ENCODE measurements around the gene RMND1.

RMND1 gene

DNA sequence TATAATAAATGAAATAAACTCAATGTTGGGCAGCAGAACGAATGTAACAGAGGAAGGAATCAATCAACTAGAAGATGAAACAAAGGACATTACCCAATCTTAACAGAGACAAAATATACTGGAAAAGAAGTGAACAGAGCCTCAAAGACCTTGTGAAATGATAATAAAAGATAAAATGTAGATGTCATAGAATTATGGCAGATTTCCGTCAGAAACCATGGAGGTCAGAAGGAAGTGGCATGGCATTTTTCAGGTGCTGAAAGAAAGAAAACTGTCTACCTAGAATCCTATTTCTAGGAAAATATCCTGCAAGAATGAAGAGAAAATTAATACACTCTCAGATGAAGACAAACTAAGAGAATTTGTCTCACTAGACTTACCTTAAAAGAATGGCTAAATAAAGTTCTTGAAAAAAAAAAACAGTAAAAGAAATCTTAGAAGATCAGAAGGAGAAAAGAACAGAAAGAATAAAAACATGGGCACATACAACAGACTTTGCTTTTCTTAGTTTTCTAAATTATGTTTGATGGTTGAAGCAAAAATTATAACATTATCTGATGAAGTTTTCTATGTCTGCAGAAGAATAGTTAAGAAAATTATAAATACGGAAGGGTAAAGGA is 37.2 kb downstream of the RMND1 start:
- H3K36me3 Mint-ChIP-seq (ENCODE audit: low read depth): peaks cover 47% of the 10 kb centered on the region

DNA sequence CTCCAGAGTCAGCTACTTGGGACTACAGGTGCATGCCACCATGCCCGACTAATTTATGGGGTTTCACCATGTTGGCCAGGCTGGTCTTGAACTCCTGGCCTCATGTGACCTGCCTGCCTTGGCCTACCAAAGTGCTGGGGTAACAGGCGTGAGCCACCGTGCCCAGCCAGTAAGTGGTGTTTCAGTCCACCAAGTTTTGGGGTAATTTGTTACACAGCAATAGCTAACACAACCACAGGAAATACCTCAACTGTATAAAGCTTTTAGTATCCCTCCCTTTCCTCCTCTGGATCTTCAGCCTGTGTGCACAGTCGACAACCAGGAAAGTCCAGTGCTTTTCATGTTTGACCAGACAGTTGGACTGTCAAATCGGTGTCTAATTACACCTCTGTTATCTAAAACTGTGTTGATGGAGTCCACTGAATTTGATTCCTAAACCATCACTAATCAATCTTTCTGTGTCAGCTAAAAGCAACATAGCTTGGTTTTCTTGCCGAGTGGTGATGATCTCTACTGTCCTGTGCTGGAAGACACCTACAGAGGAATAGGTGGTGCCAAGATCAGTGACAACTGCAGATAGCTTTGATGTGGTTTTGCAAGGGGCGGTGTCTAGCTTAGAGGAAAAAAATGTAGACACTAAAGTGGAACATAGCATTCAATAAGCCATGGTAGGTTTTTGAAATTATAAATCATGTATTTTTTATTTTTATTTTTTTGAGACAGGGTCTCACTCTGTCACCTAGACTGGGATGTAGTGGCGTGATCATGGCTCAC is 38.4 kb downstream of the RMND1 start:
- H3K27ac Mint-ChIP-seq: peak overlapping the region; percentile 72
- peaks cover 52% of the 10 kb centered on the region for H3K36me3 Mint-ChIP-seq (ENCODE audit: low read depth)
- H3K4me3 Mint-ChIP-seq: no peak overlapping the region
- peaks cover 16% of the 10 kb centered on the region for H3K4me1 Mint-ChIP-seq (ENCODE audit: low read depth)
- peaks cover 22% of the 10 kb centered on the region for H3K9me3 Mint-ChIP-seq
- no peaks in the 10 kb centered on the region for H3K27me3 Mint-ChIP-seq (ENCODE audit: low read depth)

More for the DNA sequence above, 37.2 kb downstream of the RMND1 start:
- peaks cover 22% of the 10 kb centered on the region for H3K9me3 Mint-ChIP-seq
- H3K27ac Mint-ChIP-seq: peak overlapping the region; percentile 49
- H3K4me3 Mint-ChIP-seq: no peak overlapping the region
- H3K27me3 Mint-ChIP-seq (ENCODE audit: low read depth): no peaks in the 10 kb centered on the region
- H3K4me1 Mint-ChIP-seq (ENCODE audit: low read depth): peaks cover 16% of the 10 kb centered on the region

DNA sequence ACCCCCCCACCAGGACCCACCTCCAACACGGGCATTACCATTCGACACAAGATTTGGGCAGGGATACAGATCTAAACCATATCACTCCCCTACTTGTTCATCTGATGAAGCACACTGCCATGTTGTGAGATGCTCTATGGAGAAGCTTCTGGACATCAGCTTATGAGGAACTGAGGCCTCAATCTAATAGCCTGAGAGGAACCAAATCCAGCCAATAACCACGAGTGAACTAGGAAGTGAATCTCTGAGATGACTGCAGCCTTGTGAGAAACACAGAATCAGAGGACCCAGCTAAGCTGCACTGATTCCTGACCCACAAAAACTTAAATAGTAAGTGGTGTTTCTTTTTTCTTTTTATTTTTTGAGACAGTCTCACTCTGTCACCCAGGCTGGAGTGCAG is 39.0 kb downstream of the RMND1 start:
- H3K36me3 Mint-ChIP-seq (ENCODE audit: low read depth): peaks cover 50% of the 10 kb centered on the region
- H3K4me1 Mint-ChIP-seq (ENCODE audit: low read depth): peaks cover 16% of the 10 kb centered on the region
- H3K27me3 Mint-ChIP-seq (ENCODE audit: low read depth): no peaks in the 10 kb centered on the region
- peak overlapping the region; percentile 21 for H3K27ac Mint-ChIP-seq
- H3K4me3 Mint-ChIP-seq: no peak overlapping the region
- H3K9me3 Mint-ChIP-seq: peaks cover 22% of the 10 kb centered on the region

DNA sequence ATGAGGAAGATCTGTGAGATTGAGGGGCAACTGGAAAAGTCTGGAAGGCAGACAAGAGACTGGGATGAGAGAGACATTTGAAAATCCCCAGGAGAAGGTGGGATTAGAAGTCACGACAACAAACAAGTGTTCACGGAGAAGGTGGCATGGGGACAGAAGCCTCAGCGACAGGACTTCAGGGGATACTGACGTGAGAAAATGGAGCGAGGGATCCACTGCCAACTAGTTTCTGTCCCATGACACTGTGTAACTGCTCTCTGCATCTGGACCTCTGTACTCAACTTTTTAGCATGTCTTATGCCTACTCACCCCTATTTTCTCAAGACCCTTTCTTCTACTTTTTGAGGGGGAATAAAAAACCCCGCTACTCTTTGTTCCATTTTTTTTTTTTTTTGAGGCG is 42.2 kb downstream of the RMND1 start:
- H3K36me3 Mint-ChIP-seq (ENCODE audit: low read depth): peaks cover 36% of the 10 kb centered on the region
- H3K27ac Mint-ChIP-seq: no peak overlapping the region
- no peak overlapping the region for H3K4me3 Mint-ChIP-seq
- H3K4me1 Mint-ChIP-seq (ENCODE audit: low read depth): peaks cover 18% of the 10 kb centered on the region
- H3K27me3 Mint-ChIP-seq (ENCODE audit: low read depth): no peaks in the 10 kb centered on the region
- H3K9me3 Mint-ChIP-seq: peaks cover 16% of the 10 kb centered on the region

DNA sequence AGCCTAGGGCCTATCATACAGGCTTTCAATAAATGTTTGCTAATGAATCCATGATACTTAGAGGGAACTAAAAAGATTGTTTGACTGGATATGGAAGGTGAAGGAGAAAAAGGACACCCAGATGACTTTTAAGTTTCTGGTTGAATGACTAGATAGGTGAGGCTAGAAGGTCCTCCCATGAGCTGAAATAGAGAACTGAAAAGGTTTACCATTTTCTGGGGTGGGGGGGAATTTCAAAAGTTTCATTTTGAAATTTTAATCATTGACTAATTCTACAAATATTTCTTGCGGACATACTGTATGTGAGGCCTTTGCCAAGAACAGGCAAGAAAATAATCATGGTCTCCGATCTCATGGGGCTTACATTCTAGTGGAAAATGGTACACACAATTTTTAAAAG is 42.7 kb downstream of the RMND1 start:
- Mint-ChIP-seq H3K4me1 (ENCODE audit: low read depth) (peaks cover 14% of the 10 kb centered on the region), H3K9me3 (peaks cover 12% of the 10 kb centered on the region), H3K36me3 (ENCODE audit: low read depth) (peaks cover 32% of the 10 kb centered on the region), H3K27me3 (ENCODE audit: low read depth) (no peaks in the 10 kb centered on the region), H3K27ac (no peak overlapping the region), H3K4me3 (no peak overlapping the region)

DNA sequence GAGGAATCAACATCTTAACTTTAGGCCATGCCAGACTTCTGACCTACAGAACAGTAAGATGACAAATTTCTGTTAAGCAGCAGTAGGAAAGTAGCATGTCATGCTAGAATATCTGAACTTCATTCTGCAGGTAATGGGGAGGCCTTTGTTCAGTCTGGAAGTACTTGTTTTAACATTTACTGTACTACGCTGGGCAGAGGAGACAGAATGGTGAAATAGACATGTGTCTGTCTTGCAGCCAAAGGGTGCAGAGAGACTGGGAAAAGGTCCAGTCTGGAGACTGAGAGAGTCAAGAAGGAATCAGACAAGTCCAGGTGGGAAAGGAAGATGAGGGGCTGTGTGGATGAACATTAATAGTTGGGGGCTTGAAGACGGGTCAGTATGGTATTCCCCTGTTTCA is 43.1 kb downstream of the RMND1 start:
- Mint-ChIP-seq H3K4me3 (no peak overlapping the region), H3K27me3 (ENCODE audit: low read depth) (no peaks in the 10 kb centered on the region), H3K27ac (no peak overlapping the region), H3K36me3 (ENCODE audit: low read depth) (peaks cover 30% of the 10 kb centered on the region), H3K4me1 (ENCODE audit: low read depth) (peaks cover 11% of the 10 kb centered on the region), H3K9me3 (peaks cover 11% of the 10 kb centered on the region)

DNA sequence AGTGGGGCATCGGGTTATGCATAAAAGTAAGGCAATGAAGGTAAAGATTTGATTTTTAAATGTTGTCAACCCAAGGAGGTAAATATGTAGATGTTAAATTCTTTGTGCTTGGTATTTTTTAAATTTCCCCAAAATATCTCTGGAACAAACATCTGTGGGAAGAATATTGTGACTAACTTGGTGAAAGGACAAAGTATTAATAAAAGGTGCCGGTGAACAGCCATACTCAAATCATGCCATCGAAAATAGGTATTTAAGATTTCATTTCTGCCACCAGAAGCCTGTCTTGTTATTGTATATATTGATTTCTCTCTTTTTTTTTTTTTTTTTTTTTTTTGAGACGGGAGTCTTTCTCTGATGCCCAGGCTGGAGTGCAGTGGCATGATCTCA is 48.0 kb downstream of the RMND1 start:
- H3K27ac Mint-ChIP-seq: no peak overlapping the region
- no peaks in the 10 kb centered on the region for H3K9me3 Mint-ChIP-seq
- peaks cover 21% of the 10 kb centered on the region for H3K4me1 Mint-ChIP-seq (ENCODE audit: low read depth)

DNA sequence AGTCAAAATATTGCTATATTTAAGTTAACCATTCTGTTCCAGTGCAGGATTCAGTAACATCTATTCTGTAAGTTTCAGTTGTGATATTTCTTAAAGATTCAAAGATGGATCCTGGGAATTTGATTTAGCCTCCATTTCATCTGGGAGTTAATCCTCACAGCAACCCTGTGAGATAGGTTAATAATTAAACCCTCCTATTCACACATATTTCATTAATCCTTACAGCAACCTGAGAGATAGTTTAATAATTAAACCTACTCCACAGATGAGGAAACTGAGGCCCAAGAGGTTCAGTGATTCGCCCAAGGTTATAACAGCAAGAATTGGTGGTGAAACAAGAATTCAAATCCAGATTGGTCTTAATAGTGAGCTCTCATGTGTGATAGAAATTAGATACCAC is 49.7 kb downstream of the RMND1 start:
- no peaks in the 10 kb centered on the region for H3K27me3 Mint-ChIP-seq (ENCODE audit: low read depth)
- peaks cover 31% of the 10 kb centered on the region for H3K4me1 Mint-ChIP-seq (ENCODE audit: low read depth)
- no peak overlapping the region for H3K4me3 Mint-ChIP-seq
- no peaks in the 10 kb centered on the region for H3K9me3 Mint-ChIP-seq
- H3K36me3 Mint-ChIP-seq (ENCODE audit: low read depth): peaks cover 18% of the 10 kb centered on the region
- H3K27ac Mint-ChIP-seq: no peak overlapping the region

More for the DNA sequence above, 48.0 kb downstream of the RMND1 start:
- Mint-ChIP-seq H3K27me3 (ENCODE audit: low read depth) (no peaks in the 10 kb centered on the region), H3K36me3 (ENCODE audit: low read depth) (peaks cover 18% of the 10 kb centered on the region), H3K4me3 (no peak overlapping the region)

DNA sequence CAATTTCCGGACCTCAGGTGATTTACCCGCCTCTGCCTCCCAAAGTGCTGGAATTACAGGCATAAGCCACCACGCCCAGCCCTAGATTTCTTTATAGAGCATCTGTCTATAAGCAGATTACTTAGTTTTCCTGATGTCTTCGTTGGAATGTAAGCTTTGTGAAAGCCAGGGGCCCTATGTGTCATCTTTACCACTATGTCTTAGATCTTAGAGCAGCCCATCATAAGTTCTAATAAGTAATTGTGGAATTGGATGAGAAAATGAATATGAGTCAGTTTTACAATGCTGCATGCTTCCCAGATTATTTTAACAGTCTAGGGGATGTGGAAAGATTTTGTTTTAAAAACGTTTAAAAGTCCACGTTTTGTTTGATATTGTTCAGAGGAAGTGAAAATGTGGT is 51.5 kb downstream of the RMND1 start:
- Mint-ChIP-seq H3K36me3 (ENCODE audit: low read depth) (peaks cover 21% of the 10 kb centered on the region), H3K9me3 (no peaks in the 10 kb centered on the region), H3K27ac (no peak overlapping the region), H3K4me3 (no peak overlapping the region), H3K4me1 (ENCODE audit: low read depth) (peaks cover 36% of the 10 kb centered on the region), H3K27me3 (ENCODE audit: low read depth) (no peaks in the 10 kb centered on the region)

DNA sequence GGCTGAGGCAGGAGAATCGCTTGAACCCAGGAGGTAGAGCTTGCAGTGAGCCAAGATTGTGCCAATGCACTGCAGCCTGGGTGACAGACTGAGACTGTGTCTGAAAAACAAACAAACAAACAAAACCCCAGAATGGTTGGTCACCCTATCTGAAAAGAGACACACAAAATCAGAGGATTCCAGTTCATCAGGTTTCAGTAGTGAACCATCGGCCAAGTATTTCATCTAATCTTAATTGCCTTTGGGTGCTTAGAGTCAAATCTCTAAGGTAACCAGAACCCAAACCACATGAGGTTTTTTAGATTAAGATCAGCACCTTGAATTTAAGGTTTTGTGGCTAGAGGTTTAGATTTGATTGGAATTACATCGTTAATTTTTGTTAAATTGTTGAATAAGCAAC is 52.2 kb downstream of the RMND1 start:
- peaks cover 23% of the 10 kb centered on the region for H3K36me3 Mint-ChIP-seq (ENCODE audit: low read depth)
- no peak overlapping the region for H3K4me3 Mint-ChIP-seq
- H3K4me1 Mint-ChIP-seq (ENCODE audit: low read depth): peaks cover 42% of the 10 kb centered on the region
- no peaks in the 10 kb centered on the region for H3K27me3 Mint-ChIP-seq (ENCODE audit: low read depth)
- H3K9me3 Mint-ChIP-seq: no peaks in the 10 kb centered on the region
- H3K27ac Mint-ChIP-seq: no peak overlapping the region

DNA sequence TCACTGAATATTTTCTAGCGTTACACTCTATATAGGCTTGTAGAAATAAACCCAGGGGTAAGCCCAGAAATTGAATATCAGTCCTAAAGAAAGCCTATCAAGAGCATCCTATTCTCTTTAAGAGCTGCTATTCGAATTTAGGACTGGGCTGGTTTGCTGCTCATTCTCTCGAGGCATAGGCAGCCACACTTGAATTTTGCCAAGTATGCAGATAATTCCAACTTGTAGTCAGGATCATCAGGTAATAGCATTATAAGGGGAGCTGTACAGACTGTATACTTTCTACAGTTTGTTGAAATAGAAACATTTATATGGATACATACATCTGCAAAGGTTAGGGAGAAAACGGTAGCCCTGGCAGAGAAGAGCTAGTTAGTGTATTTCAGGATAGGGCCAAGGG is 58.5 kb downstream of the RMND1 start:
- H3K4me3 Mint-ChIP-seq: peak overlapping the region; percentile 95
- peaks cover 28% of the 10 kb centered on the region for H3K36me3 Mint-ChIP-seq (ENCODE audit: low read depth)
- no peaks in the 10 kb centered on the region for H3K9me3 Mint-ChIP-seq
- H3K4me1 Mint-ChIP-seq (ENCODE audit: low read depth): peaks cover 56% of the 10 kb centered on the region
- H3K27ac Mint-ChIP-seq: peak overlapping the region; percentile 98
- no peaks in the 10 kb centered on the region for H3K27me3 Mint-ChIP-seq (ENCODE audit: low read depth)

DNA sequence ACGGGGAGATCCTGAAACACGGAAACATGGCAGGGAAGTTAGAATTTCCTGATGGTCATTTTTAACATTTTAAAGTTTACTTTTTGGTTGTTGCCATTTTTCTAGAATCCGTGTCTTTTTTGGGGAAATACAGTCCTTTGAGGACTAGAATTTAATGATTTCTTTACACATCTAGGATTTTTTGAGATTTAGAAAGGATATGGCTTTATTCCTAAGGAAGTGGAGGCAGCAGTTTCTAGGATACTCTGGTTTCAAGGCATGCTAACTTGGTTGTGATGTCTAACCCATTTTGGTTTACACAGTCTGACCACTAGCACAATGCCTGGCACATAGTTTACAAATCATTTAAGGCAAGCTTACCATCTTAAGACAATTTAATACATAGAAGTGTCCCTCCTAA is 59.5 kb downstream of the RMND1 start:
- Mint-ChIP-seq H3K27ac (peak overlapping the region; percentile 98), H3K27me3 (ENCODE audit: low read depth) (no peaks in the 10 kb centered on the region), H3K36me3 (ENCODE audit: low read depth) (peaks cover 27% of the 10 kb centered on the region), H3K4me3 (peak overlapping the region; percentile 95), H3K9me3 (no peaks in the 10 kb centered on the region), H3K4me1 (ENCODE audit: low read depth) (peaks cover 55% of the 10 kb centered on the region)

DNA sequence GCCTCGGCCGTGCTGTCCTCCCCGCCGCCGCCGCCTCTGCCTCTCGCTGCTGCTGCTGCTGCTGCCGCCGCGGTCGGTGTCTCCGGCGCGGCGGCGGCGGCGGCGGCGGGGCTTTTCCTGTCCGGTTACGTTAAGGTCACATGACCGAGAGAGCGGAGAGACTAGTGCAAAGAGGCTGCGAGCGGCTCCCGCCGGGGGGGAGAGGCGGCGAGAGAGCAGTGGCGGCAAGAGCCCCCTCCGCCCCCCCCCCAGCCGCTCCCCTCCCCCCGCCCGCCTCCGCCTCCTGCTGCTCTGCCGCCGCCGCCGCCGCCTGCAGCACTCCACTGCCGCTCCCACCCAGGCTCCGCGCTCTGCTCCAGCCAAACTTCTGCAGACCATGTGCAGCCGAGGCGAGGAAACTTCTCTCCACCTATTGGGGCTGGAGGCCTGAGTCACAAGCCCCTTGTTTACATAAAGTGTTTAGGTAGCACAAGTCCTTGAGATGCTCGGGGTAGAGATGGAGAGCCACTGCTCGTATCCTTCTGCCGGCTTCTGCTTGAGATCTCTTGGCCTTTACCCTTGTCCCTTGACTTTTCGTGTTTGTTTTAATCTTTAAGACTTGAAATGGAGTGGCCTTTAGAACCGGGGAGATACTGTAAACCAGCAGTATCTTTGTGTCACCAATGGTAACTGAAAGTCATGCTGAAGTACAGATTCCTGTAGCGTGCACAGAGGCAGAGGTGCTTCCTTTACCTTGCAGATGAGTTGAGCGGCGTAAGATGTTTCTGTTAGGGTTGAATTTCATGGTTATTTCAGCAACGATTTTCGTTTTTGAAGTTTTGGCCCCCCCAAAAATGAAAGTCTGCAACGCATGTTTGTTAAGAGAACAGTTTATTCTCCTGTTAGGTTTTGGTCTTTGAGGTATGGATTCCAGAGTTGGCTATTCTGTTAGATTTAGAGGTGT is 60.2 kb downstream of the RMND1 start, which contains the start of gene ZBTB2:
Gene ZBTB2 (minus strand): TSS at position 89 of the 943 bp plus-strand sequence. CDS start 17,922 bp downstream, outside the sequence.
- Mint-ChIP-seq H3K4me1 (ENCODE audit: low read depth) (peaks cover 56% of the 10 kb centered on the region), H3K27ac (peak within 1 kb of the TSS; percentile 98), H3K27me3 (ENCODE audit: low read depth) (no peaks in the 10 kb centered on the region), H3K36me3 (ENCODE audit: low read depth) (peaks cover 24% of the 10 kb centered on the region), H3K4me3 (peak within 1 kb of the TSS; percentile 95), H3K9me3 (no peaks in the 10 kb centered on the region)

DNA sequence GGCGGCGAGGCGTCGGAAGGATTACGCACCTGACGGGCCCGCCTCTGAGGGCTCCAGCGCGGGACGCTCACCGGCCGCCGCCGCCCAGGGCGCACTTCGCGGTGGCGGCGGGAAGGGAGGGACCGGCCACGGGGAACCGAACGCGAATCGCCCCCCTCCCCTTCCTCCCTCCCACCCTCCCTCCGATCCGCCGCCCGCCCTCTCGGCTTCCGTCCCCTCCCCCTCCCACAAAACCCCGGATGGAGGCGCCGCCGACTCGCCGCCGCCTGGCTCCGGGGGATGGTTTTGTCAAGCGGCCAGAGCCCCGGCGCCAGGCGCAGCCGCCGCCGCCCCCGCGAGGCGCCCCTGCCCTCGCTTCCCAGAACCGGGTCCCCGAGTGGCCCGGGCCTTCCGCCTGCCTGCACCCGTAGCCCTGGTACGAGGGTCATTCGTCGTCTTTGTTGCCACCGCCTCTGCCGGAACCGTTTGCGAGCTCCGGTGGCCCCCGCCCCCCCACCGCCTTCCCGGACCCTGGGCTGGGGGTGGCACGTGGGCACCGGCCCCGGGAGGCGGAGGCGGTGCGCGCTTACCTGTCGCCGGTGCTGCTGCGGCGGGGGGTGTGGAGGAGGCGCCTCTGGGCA is 61.0 kb downstream of the RMND1 start:
- Mint-ChIP-seq H3K4me1 (ENCODE audit: low read depth) (peaks cover 53% of the 10 kb centered on the region), H3K9me3 (no peaks in the 10 kb centered on the region), H3K36me3 (ENCODE audit: low read depth) (peaks cover 21% of the 10 kb centered on the region), H3K4me3 (peak overlapping the region; percentile 95), H3K27me3 (ENCODE audit: low read depth) (no peaks in the 10 kb centered on the region), H3K27ac (peak overlapping the region; percentile 66)
